GM06990 (cell line): ENCODE measurements around the gene CERCAM.
"Not testable (repeated sequence)": the region's sequence is repeated elsewhere in the genome, so short reads cannot be mapped to it uniquely, and the experiment has no call there.

Source experiments
- DNase-seq: peaks from one replicate; pipeline ENCODE4 v3.0.0-alpha.2; 2011; ENCODE audit not compliant: insufficient read length; ENCODE audit errors: extremely low read depth
- H3K27me3 ChIP-seq: replicated peaks from 2 replicates; pipeline ENCODE4 v1.6.0; 2011; ENCODE audit warnings: low read length; ENCODE audit not compliant: control insufficient read depth, insufficient read depth
- H3K36me3 ChIP-seq: 2 replicates; pipeline ENCODE4 v1.5.1; 2011; ENCODE audit warnings: low read length; ENCODE audit not compliant: control insufficient read depth, insufficient read depth
- H3K4me3 ChIP-seq: replicated peaks from 2 replicates; pipeline ENCODE4 v1.5.1; 2011; ENCODE audit warnings: low read depth, mild to moderate bottlenecking, control low read depth, low read length
- TF ChIP-seq, protein P1 (sequence below): IDR thresholded peaks from 2 replicates; pipeline ENCODE4 v1.5.1; 2011; ENCODE audit warnings: low read length, control low read depth, mild to moderate bottlenecking, inconsistent platforms; ENCODE audit not compliant: insufficient read depth, poor library complexity, severe bottlenecking

The CERCAM gene

DNA sequence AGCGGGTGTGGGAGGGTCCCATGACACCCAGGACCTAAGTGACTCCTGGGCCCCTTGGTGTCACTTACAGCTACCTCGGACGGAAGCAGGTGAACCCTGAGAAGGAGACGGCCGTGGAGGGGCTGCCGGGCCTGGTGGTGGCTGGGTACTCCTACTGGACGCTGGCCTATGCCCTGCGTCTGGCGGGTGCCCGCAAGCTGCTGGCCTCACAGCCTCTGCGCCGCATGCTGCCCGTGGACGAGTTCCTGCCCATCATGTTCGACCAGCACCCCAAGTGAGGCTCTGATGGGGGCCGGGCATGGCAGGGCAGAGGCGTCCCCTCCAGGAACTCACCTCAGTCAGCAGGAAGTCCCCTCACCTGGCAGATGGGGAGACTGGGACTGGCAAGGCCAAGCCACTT is 13.7 kb downstream of the CERCAM start:
- TF ChIP-seq, protein P1, sequence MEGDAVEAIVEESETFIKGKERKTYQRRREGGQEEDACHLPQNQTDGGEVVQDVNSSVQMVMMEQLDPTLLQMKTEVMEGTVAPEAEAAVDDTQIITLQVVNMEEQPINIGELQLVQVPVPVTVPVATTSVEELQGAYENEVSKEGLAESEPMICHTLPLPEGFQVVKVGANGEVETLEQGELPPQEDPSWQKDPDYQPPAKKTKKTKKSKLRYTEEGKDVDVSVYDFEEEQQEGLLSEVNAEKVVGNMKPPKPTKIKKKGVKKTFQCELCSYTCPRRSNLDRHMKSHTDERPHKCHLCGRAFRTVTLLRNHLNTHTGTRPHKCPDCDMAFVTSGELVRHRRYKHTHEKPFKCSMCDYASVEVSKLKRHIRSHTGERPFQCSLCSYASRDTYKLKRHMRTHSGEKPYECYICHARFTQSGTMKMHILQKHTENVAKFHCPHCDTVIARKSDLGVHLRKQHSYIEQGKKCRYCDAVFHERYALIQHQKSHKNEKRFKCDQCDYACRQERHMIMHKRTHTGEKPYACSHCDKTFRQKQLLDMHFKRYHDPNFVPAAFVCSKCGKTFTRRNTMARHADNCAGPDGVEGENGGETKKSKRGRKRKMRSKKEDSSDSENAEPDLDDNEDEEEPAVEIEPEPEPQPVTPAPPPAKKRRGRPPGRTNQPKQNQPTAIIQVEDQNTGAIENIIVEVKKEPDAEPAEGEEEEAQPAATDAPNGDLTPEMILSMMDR, result no peak
- Histone ChIP-seq H3K36me3 (no peaks in the 10 kb centered on the region), H3K27me3 (no peaks in the 10 kb centered on the region), H3K4me3 (no peak overlapping the region)
- DNase-seq, result no peak

DNA sequence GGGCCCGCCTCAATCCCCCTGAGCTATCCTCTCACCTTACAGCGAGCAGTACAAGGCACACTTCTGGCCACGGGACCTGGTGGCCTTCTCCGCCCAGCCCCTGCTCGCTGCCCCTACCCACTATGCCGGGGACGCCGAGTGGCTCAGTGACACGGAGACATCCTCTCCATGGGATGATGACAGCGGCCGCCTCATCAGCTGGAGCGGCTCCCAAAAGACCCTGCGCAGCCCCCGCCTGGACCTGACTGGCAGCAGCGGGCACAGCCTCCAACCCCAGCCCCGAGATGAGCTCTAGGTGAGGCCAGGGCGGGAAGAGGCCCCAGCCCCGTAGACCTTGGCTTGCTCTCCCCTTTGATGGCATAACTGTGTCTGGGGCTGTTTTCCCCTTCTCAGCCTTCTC is 15.0 kb downstream of the CERCAM start:
- no peak for DNase-seq
- H3K27me3 ChIP-seq, result no peaks in the 10 kb centered on the region
- TF ChIP-seq, protein P1, result no peak
- no peak overlapping the region for H3K4me3 ChIP-seq
- no peaks in the 10 kb centered on the region for H3K36me3 ChIP-seq

DNA sequence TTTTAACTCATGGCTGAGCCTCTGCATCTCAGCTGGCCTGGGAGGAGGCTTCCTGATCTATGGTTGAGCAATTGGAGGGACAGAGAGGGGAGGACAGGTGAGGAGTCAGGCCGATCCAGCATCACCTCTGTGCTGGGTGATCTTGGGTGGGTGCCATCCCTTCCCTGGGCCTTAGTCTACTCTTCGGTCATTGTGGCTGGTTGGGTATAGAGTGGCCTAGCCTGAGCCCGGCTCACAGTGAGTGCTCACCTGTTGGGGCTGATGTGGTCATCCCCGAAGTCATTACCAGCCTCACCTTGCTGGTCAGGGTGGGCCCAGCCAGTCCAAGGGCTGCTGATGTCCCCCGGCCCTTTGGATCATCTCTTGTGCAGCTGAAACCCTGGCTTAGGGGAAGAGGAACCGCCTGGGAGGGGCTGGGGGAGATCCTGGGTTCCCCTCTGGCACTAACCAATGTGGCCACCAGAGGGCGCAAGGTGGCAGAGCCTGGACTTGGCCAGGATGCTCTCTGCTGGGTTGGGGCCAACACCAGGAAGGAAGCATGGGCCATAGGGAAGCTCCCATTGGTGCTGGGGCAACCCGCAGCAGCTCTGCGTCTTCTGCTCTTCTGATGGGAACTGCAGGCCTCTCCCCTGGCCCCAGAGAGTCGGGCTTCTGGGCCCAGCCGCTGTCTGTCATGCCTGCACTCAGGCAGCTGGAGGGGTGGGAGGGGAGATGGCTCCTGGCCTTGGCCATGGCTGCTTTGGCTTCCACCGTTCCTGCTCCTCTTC is 17.9 kb downstream of the CERCAM start:
- H3K4me3 ChIP-seq, result no peak overlapping the region
- no peaks in the 10 kb centered on the region for H3K36me3 ChIP-seq
- TF ChIP-seq, protein P1, result peak; percentile 98
- peak; percentile 56 for DNase-seq
- no peaks in the 10 kb centered on the region for H3K27me3 ChIP-seq

DNA sequence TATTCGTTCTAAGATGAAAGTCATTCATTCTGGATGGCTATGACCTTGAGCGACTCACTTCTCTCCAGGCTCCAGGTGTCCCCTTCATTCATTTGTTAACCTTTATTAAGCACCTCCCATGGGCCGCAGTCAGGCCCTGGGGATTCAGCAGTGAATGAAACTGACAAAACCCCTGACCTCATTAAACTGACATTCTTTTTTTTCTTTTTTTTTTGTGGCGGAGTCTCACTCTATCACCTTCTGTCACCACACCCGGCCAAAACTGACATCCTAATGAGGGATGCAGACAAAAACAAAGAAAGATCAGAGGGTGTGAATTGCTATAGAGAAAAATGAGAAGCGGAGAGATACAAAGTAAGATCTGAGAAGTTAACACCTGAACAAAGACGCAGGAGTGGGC is 18.6 kb downstream of the CERCAM start:
- Histone ChIP-seq H3K27me3 (no peaks in the 10 kb centered on the region), H3K4me3 (no peak overlapping the region), H3K36me3 (no peaks in the 10 kb centered on the region)
- no peak for DNase-seq
- TF ChIP-seq, protein P1, result no peak

DNA sequence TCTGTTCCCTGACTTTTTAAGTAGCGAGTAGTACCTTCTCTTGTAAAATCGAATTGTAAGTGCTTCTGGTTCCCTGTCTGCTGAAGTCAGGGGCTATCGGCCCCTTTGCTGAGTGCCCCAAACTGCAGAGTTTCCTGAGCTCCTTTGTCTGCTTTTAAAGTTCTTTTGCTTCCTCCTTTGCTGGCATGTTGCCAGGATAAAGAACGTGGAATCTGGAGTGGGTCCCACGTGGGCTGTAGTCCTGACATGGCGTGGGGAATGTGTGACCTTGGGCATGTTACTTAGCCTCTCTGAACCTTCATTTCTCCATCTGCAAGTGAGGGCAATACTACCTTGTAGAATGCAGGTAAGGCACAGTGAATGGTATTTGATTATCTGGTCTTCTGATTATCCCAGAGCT is 21.5 kb downstream of the CERCAM start:
- H3K4me3 ChIP-seq, result no peak overlapping the region
- no peaks in the 10 kb centered on the region for H3K27me3 ChIP-seq
- no peaks in the 10 kb centered on the region for H3K36me3 ChIP-seq
- TF ChIP-seq, protein P1, result no peak
- DNase-seq, result no peak

DNA sequence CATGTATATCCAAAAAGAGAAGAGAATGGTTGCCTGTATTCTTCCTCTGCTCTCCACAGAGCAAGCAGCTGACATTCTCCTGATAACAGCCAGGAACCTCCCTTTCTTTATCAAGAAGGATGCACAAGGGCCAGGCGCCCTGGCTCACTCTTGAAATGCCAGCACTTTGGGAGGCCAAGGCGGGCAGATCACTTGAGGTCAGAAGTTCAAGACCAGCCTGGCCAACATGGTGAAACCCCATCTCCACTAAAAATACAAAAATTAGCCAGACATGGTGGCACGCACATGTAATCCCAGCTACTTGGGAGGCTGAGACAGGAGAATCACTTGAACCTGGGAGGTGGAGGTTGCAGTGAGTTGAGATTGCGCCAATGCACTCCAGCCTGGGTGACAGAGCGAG is 25.8 kb downstream of the CERCAM start:
- H3K4me3 ChIP-seq, H3K36me3 ChIP-seq, DNase-seq, H3K27me3 ChIP-seq: not testable (repeated sequence)
